GM19099 (cell line): ENCODE results near the gene CALML3.

Source experiments
- POLR2A ChIP-seq: IDR thresholded peaks from 3 replicates; pipeline ENCODE4 v1.6.1; 2011; ENCODE audit warnings: low read depth; ENCODE audit not compliant: insufficient read length; ENCODE audit errors: extremely low read depth

CALML3 gene

GRCh38 chr10:5524641-5525560 is at the start of gene CALML3:
Gene CALML3 (plus strand): TSS chr10:5524961. CDS start chr10:5525086, 125 bp downstream.
- no peak for TF ChIP-seq POLR2A

GRCh38 chr10:5476918-5477525 is 47.7 kb upstream of the CALML3 start:
- no peak for TF ChIP-seq POLR2A

- no peak for TF ChIP-seq POLR2A
These were observed 46.6 kb upstream of the CALML3 start for GRCh38 chr10:5477948-5478693.

GRCh38 chr10:5478694-5479305 is 46.0 kb upstream of the CALML3 start:
- no peak for TF ChIP-seq POLR2A

- TF ChIP-seq POLR2A = no peak
These were observed 45.1 kb upstream of the CALML3 start for GRCh38 chr10:5479481-5480161.

- no peak for TF ChIP-seq POLR2A
These were observed 44.4 kb upstream of the CALML3 start for GRCh38 chr10:5480162-5480941.

GRCh38 chr10:5481121-5481520 is 43.6 kb upstream of the CALML3 start:
- no peak for TF ChIP-seq POLR2A

GRCh38 chr10:5482016-5482415 is 42.7 kb upstream of the CALML3 start:
- no peak for TF ChIP-seq POLR2A

GRCh38 chr10:5484205-5484604 is 40.6 kb upstream of the CALML3 start:
- TF ChIP-seq POLR2A = no peak

GRCh38 chr10:5485290-5485689 is 39.5 kb upstream of the CALML3 start:
- no peak for TF ChIP-seq POLR2A

- TF ChIP-seq POLR2A = no peak
These were observed 38.6 kb upstream of the CALML3 start for GRCh38 chr10:5485948-5486852.

- no peak for TF ChIP-seq POLR2A
These were observed 37.9 kb upstream of the CALML3 start for GRCh38 chr10:5486853-5487235.
